Natural killer cell (primary cell): ENCODE data around the gene DYNC2H1. TPM values are rescaled to one million over a fixed set of nuclear protein-coding genes. Genes with fewer than 3 reads are reported as not detected.
"Not testable (repeated sequence)": the region's sequence is repeated elsewhere in the genome, so short reads cannot be mapped to it uniquely, and the experiment has no call there.

Experiments
- ATAC-seq, 3 donors: fragments of 150-1000 bp in 2 of 3; fragments of 200-7000 bp in 1 of 3; cut with Tn5 transposase; 1 replicate in 1 of 3; 2 replicates in 2 of 3; pipeline ENCODE4 v1.10.0; 2021; ENCODE audit warnings: mild to moderate bottlenecking in 2 of 3, moderate library complexity in 2 of 3
- DNase-seq, 2 donors: peaks; one replicate each; pipeline versions ENCODE4 v3.0.0 to v3.0.0-alpha.2; 2013 to 2021; ENCODE audit warnings: mixed read lengths in 1 of 2
- H3K27ac ChIP-seq: one replicate; pipeline ENCODE4 v1.5.1; 2013; ENCODE audit warnings: mild to moderate bottlenecking, low read length
- H3K27me3 ChIP-seq: one replicate; pipeline ENCODE4 v1.6.1; 2013; ENCODE audit warnings: low read length; ENCODE audit not compliant: control insufficient read depth, insufficient read depth
- H3K36me3 ChIP-seq: one replicate; pipeline ENCODE4 v1.6.1; 2013; ENCODE audit warnings: low read length; ENCODE audit not compliant: control insufficient read depth, insufficient read depth
- H3K4me1 ChIP-seq: one replicate; pipeline ENCODE4 v1.6.1; 2013; ENCODE audit warnings: low read length; ENCODE audit not compliant: control insufficient read depth, insufficient read depth
- H3K4me3 ChIP-seq: one replicate; pipeline ENCODE4 v1.5.1; 2013; ENCODE audit warnings: low read length
- H3K9me3 ChIP-seq: one replicate; pipeline ENCODE4 v1.6.1; 2013; ENCODE audit warnings: low read length; ENCODE audit not compliant: control insufficient read depth, insufficient read depth
- H3K27ac Mint-ChIP-seq, 2 donors: one replicate each; pipeline ENCODE4 v1.8.0; 2022; ENCODE audit warnings: mild to moderate bottlenecking in 2 of 2, mixed read lengths in 2 of 2, moderate library complexity in 1 of 2
- H3K27me3 Mint-ChIP-seq, 2 donors: one replicate each; pipeline ENCODE4 v1.8.0; 2022; ENCODE audit warnings: low read depth in 2 of 2, mixed read lengths in 2 of 2
- H3K36me3 Mint-ChIP-seq: one replicate; pipeline ENCODE4 v1.8.0; 2022; ENCODE audit warnings: mixed read lengths
- H3K4me1 Mint-ChIP-seq, 2 donors: one replicate each; pipeline ENCODE4 v1.8.0; 2022; ENCODE audit warnings: mixed read lengths in 2 of 2
- H3K4me3 Mint-ChIP-seq: one replicate; pipeline ENCODE4 v1.8.0; 2022; ENCODE audit warnings: mild to moderate bottlenecking, moderate library complexity, mixed read lengths
- H3K9me3 Mint-ChIP-seq, 2 donors: one replicate each; pipeline ENCODE4 v1.8.0; 2022; ENCODE audit warnings: mixed read lengths in 2 of 2
- WGBS: methylation state at CpG from one replicate; pipeline ENCODE4 v1.1.7; 2013; ENCODE audit warnings: missing lambda C conversion rate; ENCODE audit not compliant: insufficient coverage; 5-methylcytosine and 5-hydroxymethylcytosine counted together
- intact Hi-C: fragments of 100-400 bp; cut with micrococcal nuclease; formaldehyde crosslinking; loops from one replicate; pipeline ENCODE4 v1.14.2; 2022
- total RNA-seq, 4 donors: library from RNA; stranded (reverse); fragments of 120-200 nt in 1 of 4; gene quantifications; one replicate each; pipeline versions ENCODE4 v1.2.3 to v1.2.4, GENCODE V29; 2013 to 2022
- TF ChIP-seq, protein P1 (sequence below): fragments of 200-600 bp; IDR thresholded peaks from one replicate; pipeline ENCODE4 v1.8.0; 2022; ENCODE audit warnings: antibody characterized with exemption

The DYNC2H1 gene
- total RNA-seq, 3 donors from 2014 or later (not counting 1 experiment from before 2014, with no cell fraction given), result 4.1 to 7.5 (median 4.4) TPM

DNA sequence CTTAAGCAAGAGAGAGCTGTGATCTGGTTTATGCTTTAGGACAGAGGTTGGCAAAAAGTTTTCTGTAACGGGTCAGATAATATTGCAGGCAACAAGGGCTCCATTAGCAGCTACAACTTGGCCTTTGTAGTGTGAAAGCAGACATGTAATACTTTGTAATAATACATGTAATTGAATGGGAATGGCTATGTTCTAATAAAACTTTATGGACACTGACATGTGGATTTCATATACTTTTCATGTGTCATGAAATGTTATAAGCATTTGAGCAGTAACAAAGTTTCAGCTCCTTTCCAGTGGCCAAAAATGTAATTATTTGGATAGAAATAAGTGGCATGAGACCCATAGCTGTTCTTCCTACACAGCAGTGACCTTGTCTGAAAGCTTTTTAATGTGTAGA lies 3.1 kb downstream of the DYNC2H1 start:
- 93% methylated on average over 1 of the region's 1 CpG for WGBS
- H3K36me3 ChIP-seq, result no peaks in the 10 kb centered on the region
- peaks cover 13 to 17% of the 10 kb centered on the region in 2 donors for H3K4me1 Mint-ChIP-seq
- H3K27ac Mint-ChIP-seq, result no peak overlapping the region
- DNase-seq (no peak), ATAC-seq (no peak)
- H3K4me1 ChIP-seq, result peaks cover 11% of the 10 kb centered on the region
- H3K9me3 Mint-ChIP-seq, result no peaks in the 10 kb centered on the region
- H3K4me3 ChIP-seq, result no peak overlapping the region
- no peak overlapping the region for H3K27ac ChIP-seq
- intact Hi-C loops, result no loop called here
- no peak overlapping the region for H3K4me3 Mint-ChIP-seq
- H3K36me3 Mint-ChIP-seq, result no peaks in the 10 kb centered on the region
- H3K9me3 ChIP-seq, result no peaks in the 10 kb centered on the region
- H3K27me3 ChIP-seq, result no peaks in the 10 kb centered on the region
- H3K27me3 Mint-ChIP-seq, result no peaks in the 10 kb centered on the region
- TF ChIP-seq, protein P1, sequence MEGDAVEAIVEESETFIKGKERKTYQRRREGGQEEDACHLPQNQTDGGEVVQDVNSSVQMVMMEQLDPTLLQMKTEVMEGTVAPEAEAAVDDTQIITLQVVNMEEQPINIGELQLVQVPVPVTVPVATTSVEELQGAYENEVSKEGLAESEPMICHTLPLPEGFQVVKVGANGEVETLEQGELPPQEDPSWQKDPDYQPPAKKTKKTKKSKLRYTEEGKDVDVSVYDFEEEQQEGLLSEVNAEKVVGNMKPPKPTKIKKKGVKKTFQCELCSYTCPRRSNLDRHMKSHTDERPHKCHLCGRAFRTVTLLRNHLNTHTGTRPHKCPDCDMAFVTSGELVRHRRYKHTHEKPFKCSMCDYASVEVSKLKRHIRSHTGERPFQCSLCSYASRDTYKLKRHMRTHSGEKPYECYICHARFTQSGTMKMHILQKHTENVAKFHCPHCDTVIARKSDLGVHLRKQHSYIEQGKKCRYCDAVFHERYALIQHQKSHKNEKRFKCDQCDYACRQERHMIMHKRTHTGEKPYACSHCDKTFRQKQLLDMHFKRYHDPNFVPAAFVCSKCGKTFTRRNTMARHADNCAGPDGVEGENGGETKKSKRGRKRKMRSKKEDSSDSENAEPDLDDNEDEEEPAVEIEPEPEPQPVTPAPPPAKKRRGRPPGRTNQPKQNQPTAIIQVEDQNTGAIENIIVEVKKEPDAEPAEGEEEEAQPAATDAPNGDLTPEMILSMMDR, result no peak

DNA sequence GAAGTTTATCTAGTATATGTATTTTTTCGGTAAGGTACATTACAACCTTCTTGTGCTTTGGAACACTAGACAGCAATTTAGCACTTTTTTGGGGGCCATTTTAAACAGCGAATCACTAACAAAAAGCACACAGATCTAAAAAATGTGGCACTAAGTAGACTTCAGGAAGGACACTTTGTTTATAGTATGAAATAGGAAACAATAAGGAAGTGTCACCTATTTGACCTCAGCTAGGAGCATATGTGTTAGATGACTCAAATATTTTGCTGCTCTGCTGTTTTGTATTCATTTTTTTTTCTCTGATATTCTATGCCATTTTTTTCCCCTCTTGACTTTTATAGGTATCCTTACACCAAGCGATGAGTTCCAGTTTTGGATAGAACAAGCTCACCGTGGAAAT lies 5.6 kb downstream of the DYNC2H1 start:
- TF ChIP-seq, protein P1, result no peak
- WGBS, result 95% methylated on average over 2 of the region's 4 CpGs

DNA sequence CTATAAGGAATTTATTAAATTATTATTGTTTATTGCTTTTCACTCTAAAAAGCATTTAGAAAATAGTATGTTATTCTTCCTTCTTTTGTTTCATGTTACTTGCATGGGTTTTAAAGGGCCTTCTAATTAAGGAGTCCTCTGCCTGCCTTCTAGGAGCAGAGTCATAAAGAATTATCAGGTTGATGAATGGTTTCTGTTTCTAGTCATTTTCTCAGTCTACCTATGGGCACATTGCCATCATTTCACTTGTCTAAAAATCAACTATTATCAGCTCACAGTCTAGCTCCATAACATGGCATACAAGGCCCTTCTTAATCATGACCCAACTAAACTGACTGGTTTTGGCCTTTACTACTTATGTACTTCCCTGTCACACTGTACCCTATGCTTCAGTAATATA lies 16.2 kb downstream of the DYNC2H1 start:
- Histone ChIP-seq H3K9me3 (no peaks in the 10 kb centered on the region), H3K4me3 (no peak overlapping the region), H3K4me1 (no peaks in the 10 kb centered on the region), H3K27ac (no peak overlapping the region), H3K36me3 (peaks cover 2% of the 10 kb centered on the region), H3K27me3 (no peaks in the 10 kb centered on the region)
- Mint-ChIP-seq H3K27ac (no peak overlapping the region), H3K4me3 (no peak overlapping the region), H3K4me1 (no peaks in the 10 kb centered on the region), H3K9me3 (no peaks in the 10 kb centered on the region), H3K36me3 (no peaks in the 10 kb centered on the region), H3K27me3 (no peaks in the 10 kb centered on the region)
- ATAC-seq (no peak), DNase-seq (no peak)
- TF ChIP-seq, protein P1, result no peak
- intact Hi-C loops, result no loop called here

More for the DNA sequence above, 5.6 kb downstream of the DYNC2H1 start:
- H3K27ac ChIP-seq, result no peak overlapping the region
- no peak overlapping the region for H3K27ac Mint-ChIP-seq
- peaks cover 4% of the 10 kb centered on the region for H3K4me1 ChIP-seq
- H3K36me3 ChIP-seq, result no peaks in the 10 kb centered on the region
- no peaks in the 10 kb centered on the region for H3K36me3 Mint-ChIP-seq
- ATAC-seq, result no peak
- H3K4me1 Mint-ChIP-seq, result peaks cover 3 to 8% of the 10 kb centered on the region in 2 donors
- DNase-seq, result no peak
- no peaks in the 10 kb centered on the region for H3K9me3 ChIP-seq
- no peak overlapping the region for H3K4me3 Mint-ChIP-seq
- intact Hi-C loops, result no loop called here
- no peaks in the 10 kb centered on the region for H3K9me3 Mint-ChIP-seq
- no peaks in the 10 kb centered on the region for H3K27me3 Mint-ChIP-seq
- H3K4me3 ChIP-seq, result no peak overlapping the region
- H3K27me3 ChIP-seq, result no peaks in the 10 kb centered on the region

DNA sequence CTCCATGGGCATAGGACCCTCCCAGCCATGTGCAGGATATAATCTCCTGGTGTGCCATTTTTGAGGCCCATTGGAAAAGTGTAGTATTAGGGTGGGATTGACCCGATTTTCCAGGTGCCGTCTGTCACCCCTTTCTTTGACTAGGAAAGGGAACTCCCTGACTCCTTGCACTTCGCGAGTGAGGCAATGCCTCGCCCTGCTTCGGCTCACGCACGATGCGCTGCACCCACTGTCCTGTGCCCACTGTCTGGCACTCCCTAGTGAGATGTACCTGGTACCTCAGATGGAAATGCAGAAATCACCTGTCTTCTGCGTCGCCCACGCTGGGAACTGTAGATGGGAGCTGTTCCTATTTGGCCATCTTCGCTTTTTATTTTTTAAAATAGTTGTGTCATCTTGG lies 32.8 kb downstream of the DYNC2H1 start:
- H3K27ac ChIP-seq, H3K36me3 Mint-ChIP-seq, H3K9me3 ChIP-seq, H3K4me1 Mint-ChIP-seq, DNase-seq, H3K27me3 ChIP-seq, H3K4me3 ChIP-seq, H3K36me3 ChIP-seq, ATAC-seq, H3K27ac Mint-ChIP-seq, H3K4me3 Mint-ChIP-seq, intact Hi-C loops, H3K27me3 Mint-ChIP-seq, H3K9me3 Mint-ChIP-seq, H3K4me1 ChIP-seq: not testable (repeated sequence)
- WGBS, result 97% methylated on average over 13 of the region's 13 CpGs
